NCI-H2107 treated with DMSO at 0.1 percent for 48 hours (cell line): ENCODE data around the gene POC1A.
"Not testable (repeated sequence)": the region's sequence is repeated elsewhere in the genome, so short reads cannot be mapped to it uniquely, and the experiment has no call there.

Source experiments
- DNase-seq: peaks from one replicate; lab custom pipeline; 2025; ENCODE audit not compliant: unreplicated experiment; lab: John Stamatoyannopoulos, UW

Gene POC1A

GRCh38 chr3:52053307-52054304 is 100.6 kb downstream of the POC1A start:
- DNase-seq: no peak

- DNase-seq: no peak
Observed at GRCh38 chr3:52052831-52053306, 101.4 kb downstream of the POC1A start.

GRCh38 chr3:52051444-52051843 is 102.8 kb downstream of the POC1A start:
- DNase-seq: no peak

GRCh38 chr3:52050571-52050970 is 103.7 kb downstream of the POC1A start:
- no peak for DNase-seq

- DNase-seq: no peak
Observed at GRCh38 chr3:52049503-52049902, 104.7 kb downstream of the POC1A start.

- no peak for DNase-seq
Observed at GRCh38 chr3:52047295-52047960, 106.8 kb downstream of the POC1A start.

- no peak for DNase-seq
Observed at GRCh38 chr3:52046902-52047239, 107.4 kb downstream of the POC1A start.

GRCh38 chr3:52046186-52046901 is 107.9 kb downstream of the POC1A start:
- DNase-seq: no peak

- DNase-seq: no peak
Observed at GRCh38 chr3:52044869-52045619, 109.2 kb downstream of the POC1A start.

- DNase-seq: no peak
Observed at GRCh38 chr3:52043750-52044149, 110.5 kb downstream of the POC1A start.

- not testable (repeated sequence) for DNase-seq
Observed at GRCh38 chr3:52043039-52043438, 111.2 kb downstream of the POC1A start.

- no peak for DNase-seq
Observed at GRCh38 chr3:52041118-52041731, 113.0 kb downstream of the POC1A start.

- no peak for DNase-seq
Observed at GRCh38 chr3:52040600-52040999, 113.6 kb downstream of the POC1A start.

- DNase-seq: no peak
Observed at GRCh38 chr3:52039846-52040245, 114.4 kb downstream of the POC1A start.

- no peak for DNase-seq
Observed at GRCh38 chr3:52039426-52039825, 114.8 kb downstream of the POC1A start.

GRCh38 chr3:52038227-52038626 is 116.0 kb downstream of the POC1A start:
- no peak for DNase-seq

GRCh38 chr3:52037291-52037690 is 116.9 kb downstream of the POC1A start:
- DNase-seq: no peak

GRCh38 chr3:52036829-52037228 is 117.4 kb downstream of the POC1A start:
- DNase-seq: no peak

- DNase-seq: no peak
Observed at GRCh38 chr3:52036222-52036694, 118.0 kb downstream of the POC1A start.

GRCh38 chr3:52034651-52035050 is 119.6 kb downstream of the POC1A start:
- no peak for DNase-seq
